ENCODE measurements around the gene UNC5C. TPM values are rescaled to one million over a fixed set of nuclear protein-coding genes. Genes with fewer than 3 reads are reported as not detected.

Gene UNC5C
- polyA plus RNA-seq, 1 donor (not counting 4 experiments of a cell fraction or from before 2014, with no cell fraction given), result not detected

DNA sequence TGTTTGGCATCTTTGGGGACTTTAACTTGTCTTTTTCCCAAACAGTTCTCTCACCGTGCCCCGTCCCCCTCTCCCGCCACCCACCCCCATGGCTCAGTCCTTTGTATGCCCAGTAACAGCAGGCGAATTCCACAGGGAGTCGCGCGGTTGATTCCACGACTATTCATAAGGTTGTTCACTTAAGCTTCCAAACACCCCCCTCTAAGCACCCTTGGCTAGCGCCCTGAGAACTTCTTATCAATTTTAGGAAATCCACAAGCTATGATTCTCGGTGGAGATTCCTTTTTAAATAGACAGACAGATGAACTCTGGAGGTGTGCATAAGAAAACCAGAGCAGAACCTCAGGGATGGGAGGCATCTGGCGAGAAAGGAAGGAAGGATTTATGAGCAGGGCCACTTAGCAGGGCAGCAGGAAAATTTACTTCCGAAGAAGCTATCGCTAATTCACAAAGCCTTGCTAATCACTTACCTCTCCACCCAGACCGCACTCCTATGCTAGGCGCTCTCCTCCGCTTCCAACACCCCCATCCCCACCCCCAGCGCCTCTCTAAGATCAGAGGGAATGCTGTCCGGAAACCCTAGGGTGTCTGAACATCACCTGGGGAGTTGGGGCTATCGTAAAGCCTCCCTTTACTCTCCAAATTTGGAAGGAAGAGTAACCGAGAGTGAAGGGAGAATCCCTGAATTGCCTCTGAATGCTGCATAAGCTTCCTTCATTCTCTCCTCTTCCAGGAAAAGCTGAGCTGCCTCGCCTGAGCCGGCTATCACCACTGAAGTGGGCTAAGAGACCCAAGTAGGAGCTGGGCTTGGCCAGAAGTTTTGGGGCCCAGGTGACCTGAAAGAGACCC is 1.7 kb downstream of the UNC5C start:
- Histone ChIP-seq H4K20me1 (ENCODE audit: control insufficient read depth, extremely low read depth, insufficient read depth, low read length) (no peaks in the 10 kb centered on the region), H3K79me2 (ENCODE audit: control insufficient read depth, insufficient read depth, low read length) (no peaks in the 10 kb centered on the region), H3K4me3 (ENCODE audit: control insufficient read depth in 2 of 3, extremely low read depth in 1 of 3, insufficient read depth in 2 of 3, low read depth in 1 of 3, low read length in 3 of 3) (no peak overlapping the region), H3K9me1 (ENCODE audit: control insufficient read depth, extremely low read depth, insufficient read depth, low read length) (no peaks in the 10 kb centered on the region), H3K4me2 (ENCODE audit: control insufficient read depth, extremely low read depth, insufficient read depth, low read depth, low read length) (no peak overlapping the region), H3K27ac (ENCODE audit: control insufficient read depth, insufficient read depth, low read length) (no peak overlapping the region), H3K9me3 (ENCODE audit: control insufficient read depth, low read depth, low read length) (no peaks in the 10 kb centered on the region), H3K4me1 (ENCODE audit: control insufficient read depth, extremely low read depth, insufficient read depth, low read length) (no peaks in the 10 kb centered on the region), H3K27me3 (ENCODE audit: control insufficient read depth, extremely low read depth, insufficient read depth, low read length) (peaks cover 63% of the 10 kb centered on the region), H3K36me3 (ENCODE audit: control insufficient read depth in 2 of 2, extremely low read depth in 1 of 2, insufficient read depth in 2 of 2, low read length in 2 of 2) (no peaks in the 10 kb centered on the region), H2AFZ (ENCODE audit: control insufficient read depth, low read length) (no peak overlapping the region), H3K9ac (ENCODE audit: control insufficient read depth, extremely low read depth, insufficient read depth, low read length) (no peak overlapping the region)
- TF ChIP-seq CTCF (optimal IDR thresholded peaks at IDR 0.05 in 1 of 3, IDR thresholded peaks at IDR 0.05 in 1 of 3, conservative IDR thresholded peaks at IDR 0.05 in 1 of 3; ENCODE audit: extremely low read depth in 1 of 3, insufficient read depth in 2 of 3, low read length in 3 of 3), result no peak
- TF ChIP-seq EZH2 (IDR thresholded peaks at IDR 0.05; ENCODE audit: low read length), result no peak
- DNase-seq (ENCODE audit: low read depth, low spot score) (no peak), FAIRE-seq (no peak)
- dilution Hi-C loops (cut with MboI; ENCODE audit: extremely low pct_ligation_motif_present, low sequenced_read_pairs), result no loop called here

DNA sequence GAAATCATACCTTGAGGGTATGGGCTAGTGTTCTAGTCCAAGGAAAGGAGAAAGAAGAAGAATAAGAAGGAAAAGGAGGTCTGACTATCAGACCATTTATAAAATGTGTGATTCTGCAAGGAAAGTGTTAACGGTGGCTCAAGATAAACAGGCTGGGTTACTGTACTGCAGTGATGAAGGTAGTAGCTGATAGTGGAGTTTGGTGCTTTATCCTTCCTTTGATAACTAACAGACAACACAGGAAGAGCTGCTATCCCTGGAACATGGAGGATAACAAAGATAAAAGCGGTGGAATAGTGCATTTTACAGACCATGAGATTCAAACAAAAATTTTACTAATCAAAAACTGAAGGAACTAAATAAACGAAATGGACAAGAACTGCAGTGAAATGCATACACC is 2.6 kb downstream of the UNC5C start:
- H3K27me3 ChIP-seq (ENCODE audit: control insufficient read depth, extremely low read depth, insufficient read depth, low read length), result peaks cover 59% of the 10 kb centered on the region
- no peaks in the 10 kb centered on the region for H3K79me2 ChIP-seq (ENCODE audit: control insufficient read depth, insufficient read depth, low read length)
- H3K36me3 ChIP-seq (ENCODE audit: control insufficient read depth in 2 of 2, extremely low read depth in 1 of 2, insufficient read depth in 2 of 2, low read length in 2 of 2), result no peaks in the 10 kb centered on the region
- no peaks in the 10 kb centered on the region for H3K9me3 ChIP-seq (ENCODE audit: control insufficient read depth, low read depth, low read length)
- no peak overlapping the region for H3K27ac ChIP-seq (ENCODE audit: control insufficient read depth, insufficient read depth, low read length)
- dilution Hi-C loops (cut with MboI; ENCODE audit: extremely low pct_ligation_motif_present, low sequenced_read_pairs), result no loop called here
- H3K9ac ChIP-seq (ENCODE audit: control insufficient read depth, extremely low read depth, insufficient read depth, low read length), result no peak overlapping the region
- TF ChIP-seq CTCF (optimal IDR thresholded peaks at IDR 0.05 in 1 of 3, IDR thresholded peaks at IDR 0.05 in 1 of 3, conservative IDR thresholded peaks at IDR 0.05 in 1 of 3; ENCODE audit: extremely low read depth in 1 of 3, insufficient read depth in 2 of 3, low read length in 3 of 3) (no peak), EZH2 (IDR thresholded peaks at IDR 0.05; ENCODE audit: low read length) (no peak)
- no peaks in the 10 kb centered on the region for H3K9me1 ChIP-seq (ENCODE audit: control insufficient read depth, extremely low read depth, insufficient read depth, low read length)
- no peak for FAIRE-seq
- H3K4me1 ChIP-seq (ENCODE audit: control insufficient read depth, extremely low read depth, insufficient read depth, low read length), result no peaks in the 10 kb centered on the region
- no peaks in the 10 kb centered on the region for H4K20me1 ChIP-seq (ENCODE audit: control insufficient read depth, extremely low read depth, insufficient read depth, low read length)
- H3K4me2 ChIP-seq (ENCODE audit: control insufficient read depth, extremely low read depth, insufficient read depth, low read depth, low read length), result no peak overlapping the region
- no peak overlapping the region for H2AFZ ChIP-seq (ENCODE audit: control insufficient read depth, low read length)
- no peak for DNase-seq (ENCODE audit: low read depth, low spot score)
- no peak overlapping the region for H3K4me3 ChIP-seq (ENCODE audit: control insufficient read depth in 2 of 3, extremely low read depth in 1 of 3, insufficient read depth in 2 of 3, low read depth in 1 of 3, low read length in 3 of 3)

Data from keratinocyte (primary cell).